ENCODE data around the gene RIMBP2.

RIMBP2 gene

GRCh38 chr12:130633771-130634170 is 82.3 kb downstream of the RIMBP2 start:
- no peak for DNase-seq (ENCODE audit: low spot score)

GRCh38 chr12:130632642-130633041 is 83.5 kb downstream of the RIMBP2 start:
- DNase-seq (ENCODE audit: low spot score), result no peak

DNA sequence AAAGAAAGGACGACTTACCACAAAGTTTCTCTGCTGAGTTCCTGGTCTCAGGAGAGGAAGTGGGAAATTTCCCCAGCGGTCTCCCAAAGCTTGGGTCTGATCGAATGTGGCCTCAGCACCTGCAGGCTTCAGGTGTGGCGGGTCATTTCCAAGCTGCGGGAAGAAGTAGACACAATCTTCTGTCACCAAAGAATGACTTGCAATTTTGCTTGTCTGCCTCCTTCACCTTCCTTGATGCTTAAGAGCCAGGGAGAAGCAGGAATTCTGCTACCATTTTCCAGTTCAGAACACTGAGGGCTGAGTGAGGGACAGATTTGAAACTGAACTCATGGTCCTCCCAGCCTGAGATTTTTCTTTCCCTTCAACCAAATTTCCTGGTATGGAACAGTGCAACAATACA is 87.8 kb downstream of the RIMBP2 start:
- no peak for DNase-seq (ENCODE audit: low spot score)

DNA sequence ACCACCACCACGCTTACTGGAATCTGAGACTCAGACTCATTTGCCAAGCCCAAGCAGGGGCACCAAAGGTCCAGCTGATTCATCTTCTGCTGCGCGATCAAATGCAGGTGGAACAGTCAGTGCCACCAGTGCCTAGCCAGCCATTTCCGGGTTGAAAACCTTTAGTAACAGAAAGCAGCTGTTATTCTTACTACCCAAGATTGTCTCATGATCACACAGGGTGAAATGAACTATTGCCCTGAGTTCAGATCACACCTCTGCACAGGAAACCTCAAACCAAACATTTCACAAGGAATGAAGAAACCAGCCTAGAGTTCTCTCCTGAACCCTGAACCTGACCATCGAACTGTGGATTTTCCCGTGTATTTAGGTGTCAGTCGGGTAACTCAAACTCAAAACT is 88.9 kb downstream of the RIMBP2 start:
- no peak for DNase-seq (ENCODE audit: low spot score)

GRCh38 chr12:130626601-130627000 is 89.5 kb downstream of the RIMBP2 start:
- no peak for DNase-seq (ENCODE audit: low spot score)

GRCh38 chr12:130625201-130625600 is 90.9 kb downstream of the RIMBP2 start:
- DNase-seq (ENCODE audit: low spot score), result no peak

DNA sequence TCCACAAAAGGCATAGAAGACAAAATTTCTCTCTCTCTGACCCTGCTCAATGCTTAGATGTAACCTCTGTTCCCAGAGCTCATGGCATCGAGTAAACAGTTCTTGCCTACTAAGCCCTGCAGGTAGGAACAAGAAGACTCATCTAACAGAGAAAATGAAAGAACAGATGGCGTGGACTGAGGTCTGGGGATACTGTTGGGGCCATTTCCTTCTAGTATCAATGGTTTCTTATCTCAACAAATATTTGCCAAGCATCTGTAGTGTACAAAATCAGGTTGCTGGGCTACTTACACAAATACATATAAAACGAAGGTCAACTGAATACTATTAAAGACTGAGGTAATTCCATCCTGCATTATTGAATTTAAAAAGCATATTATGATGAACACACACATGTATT is 93.3 kb downstream of the RIMBP2 start:
- no peak for DNase-seq (ENCODE audit: low spot score)

DNA sequence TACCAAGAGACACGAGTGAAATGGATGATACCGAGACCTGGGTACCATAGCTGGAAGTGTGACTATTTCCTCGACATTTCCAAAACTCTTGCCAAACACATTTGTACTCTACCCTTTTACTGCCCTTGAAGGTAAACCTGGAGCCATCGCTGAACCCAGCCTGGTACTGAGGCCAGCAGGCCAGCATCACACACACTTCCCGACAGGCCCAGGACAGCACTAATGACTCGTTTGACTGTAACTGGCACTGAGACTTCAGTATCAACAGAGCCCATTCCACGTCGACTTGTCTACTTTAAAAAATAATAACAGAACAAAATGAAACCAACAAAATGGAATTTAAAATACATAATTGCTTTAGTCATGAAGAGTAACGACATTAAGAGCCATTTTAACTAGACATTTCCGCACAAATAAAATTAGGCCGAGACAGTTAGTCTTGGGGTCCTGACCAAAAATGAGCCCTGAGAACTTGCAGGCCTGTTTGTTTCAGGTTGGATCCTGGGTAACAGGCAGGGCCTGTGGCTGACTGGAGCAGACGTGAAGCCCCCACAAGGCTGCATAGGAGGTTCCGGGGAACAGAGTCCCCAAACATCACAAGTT is 94.3 kb downstream of the RIMBP2 start:
- no peak for DNase-seq (ENCODE audit: low spot score)

DNA sequence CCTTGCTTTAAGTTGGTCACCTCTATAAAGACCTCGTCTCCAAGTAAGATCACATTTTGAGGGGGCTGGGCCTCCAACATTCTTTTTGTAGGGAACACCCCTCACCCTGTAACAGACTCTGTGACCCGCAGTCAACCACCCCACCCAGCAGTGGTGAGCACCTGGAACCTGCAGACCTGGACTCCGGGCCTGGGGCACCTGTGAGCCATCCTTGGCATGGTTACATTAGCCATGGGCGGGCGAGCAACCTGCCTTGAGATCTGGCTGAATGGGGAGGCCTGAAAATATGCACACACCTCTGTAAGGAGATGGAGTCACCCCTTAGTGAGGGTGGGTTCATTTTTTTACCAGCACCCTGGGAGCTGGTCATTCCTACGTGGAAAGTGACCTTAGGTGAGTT is 95.3 kb downstream of the RIMBP2 start:
- no peak for DNase-seq (ENCODE audit: low spot score)

DNA sequence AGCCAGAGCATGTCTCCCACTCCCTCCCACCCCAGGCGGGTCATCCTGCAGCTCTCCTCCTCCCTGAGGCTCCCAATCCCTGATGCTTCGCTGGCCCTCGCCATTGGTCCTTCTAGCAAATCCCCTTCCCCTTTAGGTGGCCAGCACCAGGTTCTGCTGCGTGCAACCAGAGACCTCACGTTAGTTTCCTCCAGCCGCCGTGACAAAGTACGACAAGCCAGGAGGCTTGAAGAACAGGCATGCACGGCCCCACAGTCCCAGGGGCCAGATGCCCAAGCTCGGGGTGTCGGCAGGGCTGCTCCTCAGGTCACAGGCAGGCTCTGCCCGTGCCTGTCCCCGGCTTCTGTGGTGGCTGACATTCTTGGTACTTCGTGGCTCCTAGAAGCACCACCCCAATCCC is 95.8 kb downstream of the RIMBP2 start:
- DNase-seq (ENCODE audit: low spot score), result no peak

DNA sequence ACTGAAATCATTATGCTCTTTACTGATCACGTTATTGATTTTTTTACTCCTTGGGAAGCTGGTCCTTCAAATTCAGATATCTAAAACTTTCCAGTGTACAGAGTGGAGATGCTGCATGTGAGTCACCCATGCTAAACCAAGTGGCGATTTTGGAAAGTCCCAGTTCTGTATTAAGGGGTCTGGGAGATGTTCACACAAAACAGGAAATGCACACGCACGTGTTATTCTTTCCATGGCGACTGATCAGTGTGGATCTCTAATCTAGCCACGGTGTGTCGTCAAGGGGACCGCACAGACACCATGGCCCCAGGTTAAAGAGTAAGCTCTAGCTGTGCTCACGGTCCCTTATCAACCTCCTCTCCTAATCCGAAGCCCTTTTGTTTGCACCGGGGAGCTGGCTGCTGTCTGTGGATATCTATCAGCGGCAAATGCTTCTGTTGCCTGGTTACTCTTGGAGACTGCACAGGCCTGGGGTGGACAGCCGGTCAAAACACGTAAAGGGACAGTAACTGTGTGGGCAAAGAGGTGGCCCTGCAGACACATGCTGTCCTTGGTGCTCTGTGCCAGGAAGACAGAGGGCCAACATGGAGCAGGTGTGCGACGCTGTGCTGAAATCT is 96.6 kb downstream of the RIMBP2 start:
- DNase-seq (ENCODE audit: low spot score), result no peak

DNA sequence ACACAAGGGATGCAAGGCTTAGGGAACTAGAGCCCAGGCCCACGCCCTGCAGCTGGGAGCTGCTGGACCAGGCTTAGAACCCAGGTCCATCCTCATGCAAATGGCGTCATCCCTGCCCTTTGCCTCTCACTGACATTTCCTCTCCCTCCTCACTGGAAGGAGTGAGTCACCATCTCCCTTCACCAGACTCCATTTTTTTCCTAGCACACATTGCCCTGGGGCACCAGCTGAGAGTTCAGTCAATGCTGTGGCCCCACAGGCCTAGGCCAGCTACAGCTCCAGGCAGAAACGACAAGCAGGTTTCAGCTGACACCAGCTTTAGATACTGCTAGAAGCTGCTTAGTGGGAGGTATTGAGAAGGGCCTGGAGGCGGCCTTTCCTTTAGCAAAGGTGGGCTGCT is 98.9 kb downstream of the RIMBP2 start:
- no peak for DNase-seq (ENCODE audit: low spot score)

- DNase-seq (ENCODE audit: low spot score), result no peak
Observed at GRCh38 chr12:130615861-130616345, 100.2 kb downstream of the RIMBP2 start.

DNA sequence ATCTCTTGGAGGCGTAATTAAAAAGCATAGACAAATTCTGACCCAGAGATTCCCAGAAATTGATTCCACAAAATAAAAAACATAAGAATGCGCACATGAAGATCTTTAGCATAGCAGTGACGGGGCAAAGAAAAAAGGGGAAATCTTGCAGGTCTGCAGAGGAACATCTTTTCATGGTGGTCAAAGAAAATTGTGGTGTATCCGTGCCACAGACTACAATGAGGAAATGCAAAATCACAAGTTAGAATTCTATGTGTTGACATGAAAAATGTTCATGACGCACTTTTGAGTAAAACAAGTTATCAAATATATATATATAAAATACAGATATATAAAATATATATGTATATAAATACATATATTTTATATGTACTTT is 101.6 kb downstream of the RIMBP2 start:
- no peak for DNase-seq (ENCODE audit: low spot score)

DNA sequence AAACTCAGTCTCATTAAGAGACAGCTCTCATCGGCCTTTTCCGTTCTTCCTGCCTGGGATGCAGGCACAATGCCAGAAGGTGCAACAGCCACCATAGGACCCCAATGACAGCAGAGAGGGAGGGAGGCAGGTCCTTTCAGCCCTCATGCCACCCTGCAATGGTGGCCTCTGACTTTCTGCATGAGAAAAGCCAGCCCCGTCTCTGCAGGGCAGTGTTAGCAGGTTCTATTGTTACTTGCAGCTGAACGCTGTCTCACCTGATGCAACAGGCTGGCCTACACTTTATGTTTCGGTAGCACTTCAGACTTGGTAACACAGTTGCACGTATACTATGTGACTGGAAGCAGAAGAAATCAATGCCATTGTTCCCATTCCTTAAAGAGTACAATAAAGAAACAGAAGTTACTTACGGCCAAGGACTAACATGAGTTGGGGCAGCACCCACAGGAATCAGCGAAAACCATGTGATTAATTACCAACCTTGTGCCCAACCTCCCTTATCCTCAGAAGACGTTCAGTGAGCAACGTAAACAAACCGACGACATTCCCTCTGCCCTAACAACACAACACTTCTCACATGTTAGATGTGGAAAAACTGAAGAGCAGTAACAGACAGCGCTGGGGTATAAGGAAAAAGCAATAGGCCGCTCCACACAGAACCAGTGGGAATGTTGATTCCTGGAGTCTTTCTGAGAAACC is 102.1 kb downstream of the RIMBP2 start:
- no peak for DNase-seq (ENCODE audit: low spot score)

GRCh38 chr12:130613131-130613530 is 103.0 kb downstream of the RIMBP2 start:
- no peak for DNase-seq (ENCODE audit: low spot score)

DNA sequence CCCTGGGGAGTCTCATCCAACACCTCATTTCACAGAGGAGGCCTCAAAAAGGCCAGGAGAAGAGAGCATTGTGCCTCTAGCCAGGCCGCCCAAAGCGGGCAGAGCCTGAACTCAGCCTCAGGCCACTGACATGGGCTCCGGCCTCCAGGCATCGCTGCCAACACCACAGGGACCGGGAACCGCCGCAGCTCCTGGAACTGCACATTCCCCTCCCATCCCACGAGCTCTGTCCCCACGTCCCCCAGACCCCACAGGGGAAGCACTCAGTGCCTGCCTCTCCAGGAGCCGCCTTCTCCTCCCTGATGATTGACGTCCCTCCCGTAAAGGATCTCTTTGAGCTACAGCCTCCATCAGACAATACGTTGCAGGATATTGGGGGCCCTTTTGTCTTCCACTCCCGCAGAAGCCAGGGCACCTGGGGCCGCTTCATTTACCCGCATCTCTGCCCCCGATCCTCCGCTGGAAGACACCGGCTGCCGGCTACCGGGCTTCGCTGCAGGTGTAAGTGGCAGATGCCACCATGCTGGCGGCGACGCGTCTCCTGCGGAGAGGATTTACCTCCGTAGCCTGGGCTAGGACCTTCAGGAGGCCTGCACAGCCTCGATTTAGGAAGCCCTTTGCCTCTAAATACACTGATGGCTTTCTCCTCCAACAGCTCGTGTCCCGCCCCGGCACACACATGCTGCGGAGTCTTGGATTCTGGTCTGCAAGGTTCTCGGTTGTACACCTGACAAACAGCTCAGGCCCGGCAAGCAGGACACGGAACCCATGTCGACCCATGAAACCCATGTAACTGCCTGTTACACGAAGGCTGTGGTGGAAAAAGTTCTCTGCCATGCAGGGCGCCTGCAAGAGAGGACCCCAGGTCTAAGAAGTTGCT is 104.8 kb downstream of the RIMBP2 start:
- no peak for DNase-seq (ENCODE audit: low spot score)

DNA sequence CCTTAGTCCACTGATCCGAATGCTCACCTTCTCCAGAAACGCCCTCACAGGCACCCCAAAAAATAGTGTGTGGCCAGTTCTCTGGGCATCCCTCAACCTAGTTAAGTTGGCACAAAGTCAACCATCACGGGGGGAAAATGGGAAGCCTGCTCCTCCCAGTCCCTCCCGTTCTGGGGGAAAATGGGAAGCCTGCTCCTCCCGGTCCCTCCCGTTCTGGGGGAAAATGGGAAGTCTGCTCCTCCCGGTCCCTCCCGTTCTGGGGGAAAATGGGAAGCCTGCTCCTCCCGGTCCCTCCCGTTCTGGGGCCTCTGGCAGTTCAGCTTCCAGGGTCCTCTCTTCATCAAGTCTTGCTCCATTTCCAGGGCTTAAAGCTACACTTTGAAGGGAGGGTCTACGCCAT is 106.1 kb downstream of the RIMBP2 start:
- no peak for DNase-seq (ENCODE audit: low spot score)

- DNase-seq (ENCODE audit: low spot score), result no peak
Observed at GRCh38 chr12:130608831-130609230, 107.3 kb downstream of the RIMBP2 start.

- DNase-seq (ENCODE audit: low spot score), result no peak
Observed at GRCh38 chr12:130608132-130608531, 108.0 kb downstream of the RIMBP2 start.

DNA sequence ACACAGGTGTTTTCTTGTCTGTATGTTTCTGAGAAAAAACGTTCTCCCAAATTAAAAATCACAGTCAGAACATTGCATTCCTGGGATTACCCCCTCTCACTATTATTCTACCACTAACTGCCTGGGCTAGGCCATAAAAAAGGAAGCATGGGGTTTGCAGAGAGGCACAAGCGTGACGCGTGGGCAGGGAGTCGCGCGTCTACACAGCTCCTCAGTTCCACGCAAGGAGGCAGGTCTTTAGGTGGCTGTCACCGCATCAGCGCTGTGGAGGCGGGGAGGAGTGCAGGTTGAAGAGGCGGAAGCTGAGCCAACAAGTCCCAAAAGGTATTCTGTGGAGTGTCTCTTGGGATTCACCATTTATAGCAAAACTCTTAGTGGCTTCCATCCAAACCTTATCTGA is 109.9 kb downstream of the RIMBP2 start:
- DNase-seq (ENCODE audit: low spot score), result no peak

- no peak for DNase-seq (ENCODE audit: low spot score)
Observed at GRCh38 chr12:130603396-130603965, 112.6 kb downstream of the RIMBP2 start.

All from germinal center (tissue), 1 donor.